COR-L47 (cell line): ENCODE data around the gene ATAD3B.
A peak's percentile ranks its signal among the peaks of the same experiment; 100 is the strongest.
"Not testable (repeated sequence)": the region's sequence is repeated elsewhere in the genome, so short reads cannot be mapped to it uniquely, and the experiment has no call there.

ENCODE experiments used
- DNase-seq: peaks from one replicate; lab custom pipeline; 2025; lab: John Stamatoyannopoulos, UW

ATAD3B gene

DNA sequence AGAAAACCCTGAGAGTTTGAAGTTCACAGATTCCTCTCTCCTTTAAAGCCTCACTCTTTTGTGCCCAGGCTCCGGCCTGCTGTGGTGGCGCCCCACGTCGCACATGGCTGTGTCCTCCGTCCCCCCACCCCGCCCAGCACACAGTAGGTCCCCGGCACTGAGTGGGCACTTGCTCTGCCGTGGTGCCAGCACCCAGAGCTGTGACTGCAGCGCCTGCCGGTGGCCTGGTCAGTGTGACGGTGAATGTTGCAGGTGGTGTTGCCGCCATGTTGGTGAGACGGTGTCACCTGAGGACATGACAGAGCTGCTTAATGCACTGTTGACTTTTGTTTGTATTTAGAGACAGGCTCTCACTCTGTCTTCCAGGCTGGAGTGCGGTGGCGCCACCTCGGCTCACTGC lies 18.7 kb upstream of the ATAD3B start:
- no peak for DNase-seq

DNA sequence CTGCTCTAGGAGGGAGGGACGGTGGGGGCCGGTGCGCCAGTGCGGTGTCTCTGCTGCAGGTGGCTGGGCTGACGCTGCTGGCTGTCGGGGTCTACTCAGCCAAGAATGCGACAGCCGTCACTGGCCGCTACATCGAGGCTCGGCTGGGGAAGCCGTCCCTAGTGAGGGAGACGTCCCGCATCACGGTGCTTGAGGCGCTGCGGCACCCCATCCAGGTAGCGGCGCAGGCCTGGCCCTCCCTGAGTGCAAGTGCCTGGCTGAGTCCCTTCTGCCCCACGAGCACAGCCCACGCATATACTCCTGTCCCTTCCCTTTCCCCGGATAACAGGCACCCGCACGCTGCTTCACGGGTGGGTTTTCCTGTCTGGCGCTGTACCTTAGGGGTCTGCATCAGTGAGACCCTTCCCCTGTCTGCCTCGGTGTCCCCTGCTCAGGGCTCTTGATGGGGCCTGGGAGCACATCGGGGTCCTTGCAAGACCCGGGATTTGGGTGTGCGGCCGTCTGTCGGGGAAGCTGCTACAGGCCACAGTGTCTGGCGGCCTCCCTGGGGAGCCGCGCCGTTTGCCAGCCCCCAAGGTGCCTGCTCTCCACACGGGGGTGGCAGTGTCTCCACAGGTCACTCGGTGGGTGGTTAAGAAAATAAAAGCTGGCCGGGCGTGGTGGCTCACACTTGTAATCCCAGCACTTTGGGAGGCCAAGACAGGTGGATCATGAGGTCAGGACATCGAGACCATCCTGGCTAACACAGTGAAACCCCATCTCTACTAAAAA lies 17.1 kb upstream of the ATAD3B start:
- DNase-seq: not testable (repeated sequence)

DNA sequence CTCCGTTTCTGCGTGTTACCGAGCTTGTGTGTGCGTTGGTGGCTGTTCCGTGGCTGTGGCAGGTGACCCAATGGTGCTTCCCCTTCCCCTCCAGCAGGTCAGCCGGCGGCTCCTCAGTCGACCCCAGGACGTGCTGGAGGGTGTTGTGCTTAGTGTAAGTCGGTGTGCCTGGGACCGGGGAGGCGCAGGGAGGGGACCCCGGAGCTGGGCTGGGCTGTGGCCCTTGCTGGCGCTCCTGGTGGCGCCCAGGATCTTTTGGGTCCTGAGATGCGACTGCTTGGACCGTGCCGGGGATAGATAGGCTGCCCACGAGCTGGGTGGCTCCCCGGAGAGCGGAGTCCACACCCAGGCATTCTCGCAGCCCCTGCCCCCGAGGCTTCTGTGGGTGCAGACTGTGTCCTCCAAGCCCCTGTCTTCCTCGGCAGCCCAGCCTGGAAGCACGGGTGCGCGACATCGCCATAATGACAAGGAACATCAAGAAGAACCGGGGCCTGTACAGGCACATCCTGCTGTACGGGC lies 16.1 kb upstream of the ATAD3B start:
- no peak for DNase-seq

DNA sequence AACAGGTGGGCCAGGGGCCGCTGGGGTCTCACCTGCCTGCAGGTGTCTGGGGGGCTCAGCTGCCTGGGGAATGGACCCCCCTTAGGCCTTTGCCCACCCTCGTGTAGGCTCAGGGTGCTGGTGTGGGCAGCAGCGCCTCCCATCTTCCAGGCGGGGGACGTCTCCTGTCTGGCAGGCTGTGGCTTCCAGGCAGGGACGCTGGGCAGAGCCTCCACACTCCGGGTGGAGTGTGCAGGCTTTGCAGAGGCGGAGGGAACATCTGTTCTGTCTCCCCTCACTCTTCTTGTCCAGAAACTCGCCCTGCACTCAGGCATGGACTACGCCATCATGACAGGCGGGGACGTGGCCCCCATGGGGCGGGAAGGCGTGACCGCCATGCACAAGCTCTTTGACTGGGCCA lies 15.6 kb upstream of the ATAD3B start:
- DNase-seq: not testable (repeated sequence)

DNA sequence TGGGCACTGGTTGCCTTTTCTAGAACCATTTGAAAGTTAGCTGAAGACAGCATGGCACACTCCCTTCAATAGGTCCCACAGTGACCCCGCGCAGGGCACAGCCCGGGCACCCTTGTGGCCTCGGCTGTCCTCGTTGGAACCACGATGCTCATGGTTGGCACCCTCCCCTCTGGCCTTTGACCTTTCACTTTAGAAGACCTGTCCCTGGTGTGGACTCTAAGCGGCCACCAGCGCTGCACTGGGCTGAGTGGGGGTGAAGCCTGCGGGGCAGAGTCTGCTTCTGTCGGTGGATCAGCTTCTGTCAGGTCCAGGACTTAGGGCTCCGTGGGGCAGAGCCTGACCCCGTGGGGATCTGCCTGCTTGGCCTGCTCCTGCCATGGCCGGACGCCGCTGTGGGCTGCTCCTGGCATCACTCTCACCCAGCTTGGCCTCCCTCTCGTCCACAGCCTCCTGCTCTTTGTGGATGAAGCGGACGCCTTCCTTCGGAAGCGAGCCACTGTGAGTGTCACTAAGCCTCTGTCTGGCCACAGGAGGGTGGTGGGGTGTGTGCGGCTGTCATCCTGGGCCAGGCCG lies 14.8 kb upstream of the ATAD3B start:
- not testable (repeated sequence) for DNase-seq

DNA sequence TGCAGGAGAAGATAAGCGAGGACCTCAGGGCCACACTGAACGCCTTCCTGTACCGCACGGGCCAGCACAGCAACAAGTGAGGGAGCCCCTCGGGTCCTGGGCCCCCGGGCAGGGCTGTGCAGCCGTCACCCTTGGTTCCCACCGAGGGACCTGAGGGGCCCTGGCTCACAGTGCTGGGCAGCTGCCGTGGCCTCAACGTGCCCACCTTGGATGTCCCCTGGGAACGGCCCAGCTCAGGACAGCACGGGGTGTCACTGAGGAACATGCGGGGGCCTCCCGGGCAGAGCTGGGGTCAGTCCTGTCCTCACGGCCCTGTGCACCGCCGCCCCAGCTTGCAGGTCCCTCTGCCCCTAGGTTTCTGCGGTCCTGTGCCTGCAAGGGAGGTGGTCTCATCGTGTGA lies 12.4 kb upstream of the ATAD3B start:
- not testable (repeated sequence) for DNase-seq

DNA sequence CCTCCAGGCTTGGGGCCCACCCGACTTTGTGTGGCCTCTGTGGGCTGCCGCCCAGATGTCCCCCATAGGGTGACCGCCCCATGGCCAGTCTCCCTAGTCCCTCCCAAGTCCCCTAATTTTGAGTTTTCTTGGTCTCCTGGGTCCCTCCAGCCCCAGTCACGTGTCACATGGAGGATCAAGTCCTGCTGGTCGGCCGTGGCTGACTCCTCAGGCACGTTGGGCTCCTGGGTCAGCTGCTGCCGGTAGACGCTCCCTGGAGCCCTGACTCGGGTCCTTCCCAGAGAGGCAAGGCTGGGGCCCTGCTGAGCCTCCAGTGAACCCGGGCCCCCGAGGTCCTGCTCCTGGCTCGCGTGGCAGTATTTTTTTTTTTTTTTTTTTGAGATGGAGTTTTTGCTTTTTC lies 11.9 kb upstream of the ATAD3B start:
- not testable (repeated sequence) for DNase-seq

DNA sequence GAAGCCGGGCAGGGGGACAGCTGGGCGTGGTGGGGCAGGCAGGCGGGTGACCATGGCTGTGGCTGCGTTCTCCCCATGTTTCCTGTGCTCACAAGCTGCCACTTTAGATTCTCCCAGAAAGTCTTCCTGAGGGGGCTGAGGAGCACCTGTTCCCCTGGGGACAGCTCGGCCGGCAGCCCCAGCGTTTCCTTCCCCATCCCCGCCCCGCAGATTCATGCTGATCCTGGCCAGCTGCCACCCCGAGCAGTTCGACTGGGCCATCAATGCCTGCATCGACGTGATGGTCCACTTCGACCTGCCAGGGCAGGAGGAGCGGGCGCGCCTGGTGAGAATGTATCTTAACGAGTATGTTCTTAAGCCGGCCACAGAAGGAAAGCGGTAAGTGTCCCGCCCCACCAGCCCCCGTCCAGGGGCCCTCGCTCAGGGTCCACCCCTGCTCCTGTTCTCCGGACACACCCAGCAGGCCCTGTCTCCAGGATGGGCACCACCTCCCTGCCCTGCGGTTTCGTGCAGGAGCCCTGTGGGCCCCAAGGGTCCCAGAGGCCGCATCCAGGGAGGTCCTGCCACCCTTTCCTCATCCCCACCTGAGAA lies 10.9 kb upstream of the ATAD3B start:
- no peak for DNase-seq

DNA sequence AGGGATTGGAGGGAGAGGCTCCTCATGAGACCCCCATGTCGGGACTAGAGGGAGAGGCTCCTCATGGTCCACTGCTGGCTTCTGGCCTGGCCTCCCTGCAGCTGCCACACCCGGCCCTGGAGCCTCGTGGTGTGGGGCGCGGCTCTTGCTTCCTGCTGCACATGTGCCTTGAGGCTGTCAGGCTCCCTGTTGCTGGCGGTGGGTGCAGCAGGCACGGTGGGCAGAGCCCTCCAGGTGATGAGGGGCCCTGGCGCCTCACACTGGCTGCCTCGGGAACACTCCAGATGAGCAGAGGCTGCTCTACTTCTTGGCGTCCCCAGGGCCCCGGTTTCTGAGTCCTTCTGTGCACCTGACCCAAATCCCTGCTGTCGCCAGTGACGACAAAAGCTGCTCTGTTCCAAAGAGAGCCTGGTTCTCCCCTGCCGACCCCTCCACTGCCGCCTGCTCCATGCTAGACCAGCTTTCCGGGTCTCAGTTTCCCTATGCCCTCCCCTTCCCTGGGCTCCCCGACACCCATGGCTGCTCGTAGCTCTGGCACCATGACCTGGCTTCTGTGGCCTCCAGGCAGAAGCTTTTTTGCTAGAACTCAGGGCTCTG lies 9.7 kb upstream of the ATAD3B start:
- DNase-seq: peak; percentile 43

DNA sequence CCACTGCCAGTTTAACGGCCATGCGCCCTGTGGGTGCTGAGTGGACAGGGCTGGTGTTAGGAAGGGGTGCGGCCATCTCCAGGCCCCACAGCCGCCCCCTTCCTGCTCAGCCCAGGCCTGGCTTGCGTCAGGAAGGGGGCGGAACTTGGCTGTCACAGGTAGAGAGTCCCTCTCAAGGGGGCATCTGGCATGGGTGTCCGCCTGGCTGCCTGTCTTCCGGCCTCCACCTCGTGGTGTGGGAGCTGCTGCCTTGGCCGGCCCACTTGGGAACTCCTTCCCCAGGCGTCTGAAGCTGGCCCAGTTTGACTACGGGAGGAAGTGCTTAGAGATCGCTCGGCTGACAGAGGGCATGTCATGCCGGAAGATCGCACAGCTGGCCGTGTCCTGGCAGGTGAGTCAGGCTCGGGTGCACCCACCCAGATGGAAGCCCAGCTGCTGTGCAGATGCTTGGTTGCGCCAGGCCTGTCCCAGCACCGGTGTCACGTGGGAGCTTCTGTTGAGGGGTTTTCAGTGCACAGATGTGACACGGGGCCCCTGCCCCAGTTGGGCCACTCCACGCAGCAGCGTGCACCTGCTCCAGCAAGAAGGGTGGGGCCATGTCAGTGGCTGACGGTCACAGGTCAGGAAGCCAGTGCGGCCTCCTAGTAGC lies 9.1 kb upstream of the ATAD3B start:
- DNase-seq: peak; percentile 50

DNA sequence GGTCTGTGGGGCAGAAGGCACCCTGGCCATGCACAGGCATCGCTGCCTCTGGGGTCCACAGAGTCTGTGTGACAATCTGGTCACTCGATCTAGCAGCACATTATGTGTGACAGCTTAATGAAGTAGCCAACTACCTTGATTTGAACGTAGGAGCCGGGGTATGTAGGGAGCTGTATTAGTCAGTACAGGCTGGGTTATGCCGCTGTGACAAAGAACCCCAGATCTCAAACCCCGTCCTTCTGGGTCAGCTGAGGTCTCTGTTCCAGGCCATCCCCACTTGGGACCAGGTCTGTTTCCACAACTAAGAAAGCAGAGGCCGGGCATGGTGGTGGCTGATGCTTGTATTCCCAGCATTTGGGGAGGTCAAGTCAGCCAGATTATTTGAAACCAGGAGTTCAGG lies 8.3 kb upstream of the ATAD3B start:
- no peak for DNase-seq

DNA sequence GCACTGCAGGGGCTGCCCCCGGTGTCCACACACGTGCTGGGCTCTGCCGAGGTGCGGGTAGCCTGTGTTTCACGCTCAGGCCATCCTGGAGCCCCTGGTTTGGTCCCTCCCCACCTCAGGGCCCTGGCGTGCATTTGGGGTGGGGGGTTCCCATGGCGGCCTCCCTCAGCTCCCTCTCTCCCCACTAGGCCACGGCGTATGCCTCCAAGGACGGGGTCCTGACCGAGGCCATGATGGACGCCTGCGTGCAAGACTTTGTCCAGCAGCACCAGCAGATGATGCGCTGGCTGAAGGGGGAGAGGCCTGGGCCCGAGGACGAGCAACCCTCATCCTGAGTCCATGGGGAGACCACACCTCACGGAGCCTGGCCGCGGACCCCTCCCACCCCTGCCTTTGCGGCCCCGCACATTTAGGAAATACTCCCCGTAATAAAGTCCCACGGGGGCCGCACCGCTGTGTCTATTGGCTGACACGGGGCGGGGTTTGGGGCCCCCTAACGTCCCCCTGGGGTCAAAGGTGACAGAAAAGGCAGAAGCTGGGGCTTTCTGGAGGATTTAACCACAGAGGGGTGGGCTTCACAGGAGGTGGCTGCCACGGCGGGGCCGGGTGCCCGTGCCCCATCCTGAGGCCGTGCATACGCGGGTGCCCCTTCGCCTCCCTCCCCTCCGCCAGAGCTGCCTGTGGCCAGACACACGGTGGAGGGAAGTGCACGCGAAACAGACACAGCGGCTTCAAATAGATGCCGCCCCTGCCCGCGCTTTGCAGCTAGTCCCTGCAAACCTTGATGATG lies 3.2 kb upstream of the ATAD3B start:
- not testable (repeated sequence) for DNase-seq

DNA sequence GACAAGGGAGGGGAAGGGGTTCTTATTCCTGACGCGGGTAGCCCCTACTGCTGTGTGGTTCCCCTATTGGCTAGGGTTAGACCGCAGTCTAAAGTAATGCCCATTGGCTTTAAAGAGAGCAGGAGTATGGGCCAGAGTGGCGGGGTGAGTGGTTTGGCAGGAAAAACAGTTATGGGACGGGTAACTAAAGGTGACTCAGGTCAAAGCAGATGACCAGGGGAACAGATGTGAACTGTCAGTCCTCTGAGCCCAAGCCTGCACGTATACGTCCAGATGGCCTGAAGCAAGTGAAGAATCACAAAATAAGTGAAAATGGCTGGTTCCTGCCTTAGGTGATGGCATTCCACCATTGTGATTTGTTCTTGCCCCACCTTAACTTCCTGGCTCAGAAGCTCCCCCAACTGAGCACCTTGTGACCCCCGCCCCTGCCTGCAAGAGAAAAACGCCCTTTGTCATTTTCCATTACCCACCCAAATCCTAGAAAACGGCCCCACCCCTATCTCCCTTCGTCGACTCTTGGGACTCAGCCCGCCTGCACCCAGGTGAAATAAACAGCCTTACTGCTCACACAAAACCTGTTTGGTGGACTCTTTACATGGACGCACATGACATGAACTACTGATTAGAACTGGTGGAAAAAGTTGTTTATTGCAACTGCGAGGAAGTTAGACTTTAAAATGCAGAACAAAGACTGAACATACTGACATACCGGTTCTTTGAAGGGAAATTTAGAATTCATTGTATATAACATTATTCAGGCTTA lies 758 bp upstream of the ATAD3B start:
- no peak for DNase-seq

DNA sequence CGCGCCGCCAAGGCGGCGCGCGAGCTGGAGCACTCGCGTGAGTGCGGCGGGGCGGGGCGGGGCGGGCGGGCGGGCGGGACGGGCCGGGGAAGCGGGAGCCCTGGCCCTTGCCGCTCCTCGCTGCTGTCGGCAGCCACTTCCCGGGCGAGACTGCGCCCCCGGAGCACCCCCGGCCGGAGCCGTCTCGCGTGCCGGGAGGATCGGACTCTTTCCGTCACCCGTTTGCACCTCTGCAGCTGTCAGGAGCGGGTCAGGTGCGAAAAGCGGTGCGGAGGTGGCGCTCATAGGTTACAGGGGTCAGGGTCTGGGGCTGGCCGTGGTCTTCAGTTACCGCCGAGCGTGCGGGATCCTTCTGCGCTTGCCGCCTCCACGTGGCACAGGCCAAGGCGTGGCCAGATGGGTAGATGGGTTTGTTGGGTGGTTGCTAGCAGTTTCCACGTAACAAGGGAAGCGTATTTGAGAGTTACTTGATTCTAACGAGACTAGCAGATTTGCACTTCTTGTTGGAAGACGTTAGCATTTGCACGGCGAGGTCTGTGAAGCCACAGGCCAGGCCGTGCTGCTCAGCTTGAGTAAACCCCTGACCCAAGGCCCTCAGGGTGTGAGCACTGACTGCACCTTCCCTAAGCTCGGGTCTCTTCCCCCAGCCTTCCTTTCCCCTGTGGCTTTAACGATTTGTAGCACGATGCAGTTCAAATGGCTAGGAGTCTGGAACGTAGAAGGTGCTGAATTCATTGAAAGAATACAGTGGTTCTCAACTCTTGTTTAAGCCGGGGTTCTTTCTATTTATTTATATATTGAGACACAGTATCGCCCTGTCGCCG lies 700 bp downstream of the ATAD3B start:
- DNase-seq: not testable (repeated sequence)

DNA sequence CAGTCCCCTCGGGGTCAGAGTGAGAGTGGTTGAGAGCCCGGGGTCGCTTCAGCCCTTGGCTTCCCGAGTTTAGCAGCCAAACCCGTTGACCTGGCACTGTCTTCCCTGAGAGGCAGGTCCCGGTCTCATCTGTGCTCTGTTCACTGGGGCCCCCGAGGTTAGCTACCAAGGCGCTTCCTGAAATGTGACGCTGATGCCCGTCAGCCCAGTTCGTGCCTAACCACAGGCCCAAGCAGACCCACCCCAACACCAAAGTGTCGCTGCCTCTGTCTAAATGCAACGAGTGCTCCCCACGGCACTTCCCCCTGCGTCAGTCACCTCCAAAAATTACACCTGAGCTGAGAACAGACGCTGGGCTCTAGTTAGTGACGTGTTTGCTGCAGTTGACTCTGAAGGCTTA lies 4.4 kb downstream of the ATAD3B start:
- not testable (repeated sequence) for DNase-seq

DNA sequence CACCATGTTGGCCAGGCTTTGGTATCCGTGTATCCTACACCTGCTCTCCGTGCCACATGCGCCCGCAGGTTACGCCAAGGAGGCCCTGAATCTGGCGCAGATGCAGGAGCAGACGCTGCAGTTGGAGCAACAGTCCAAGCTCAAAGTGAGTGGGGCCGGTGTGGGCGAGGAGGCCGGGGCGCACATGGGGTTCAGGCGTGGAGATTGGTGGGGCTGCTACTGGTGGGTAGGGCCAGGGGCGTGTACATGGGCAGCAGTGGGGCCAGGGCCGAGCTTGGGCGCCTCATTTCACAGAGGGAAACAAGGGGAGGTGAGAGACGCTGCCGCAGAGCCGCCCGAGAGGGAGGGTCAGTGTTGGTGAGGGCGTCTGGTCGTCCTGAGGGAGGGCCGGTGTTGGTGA lies 5.6 kb downstream of the ATAD3B start:
- no peak for DNase-seq

DNA sequence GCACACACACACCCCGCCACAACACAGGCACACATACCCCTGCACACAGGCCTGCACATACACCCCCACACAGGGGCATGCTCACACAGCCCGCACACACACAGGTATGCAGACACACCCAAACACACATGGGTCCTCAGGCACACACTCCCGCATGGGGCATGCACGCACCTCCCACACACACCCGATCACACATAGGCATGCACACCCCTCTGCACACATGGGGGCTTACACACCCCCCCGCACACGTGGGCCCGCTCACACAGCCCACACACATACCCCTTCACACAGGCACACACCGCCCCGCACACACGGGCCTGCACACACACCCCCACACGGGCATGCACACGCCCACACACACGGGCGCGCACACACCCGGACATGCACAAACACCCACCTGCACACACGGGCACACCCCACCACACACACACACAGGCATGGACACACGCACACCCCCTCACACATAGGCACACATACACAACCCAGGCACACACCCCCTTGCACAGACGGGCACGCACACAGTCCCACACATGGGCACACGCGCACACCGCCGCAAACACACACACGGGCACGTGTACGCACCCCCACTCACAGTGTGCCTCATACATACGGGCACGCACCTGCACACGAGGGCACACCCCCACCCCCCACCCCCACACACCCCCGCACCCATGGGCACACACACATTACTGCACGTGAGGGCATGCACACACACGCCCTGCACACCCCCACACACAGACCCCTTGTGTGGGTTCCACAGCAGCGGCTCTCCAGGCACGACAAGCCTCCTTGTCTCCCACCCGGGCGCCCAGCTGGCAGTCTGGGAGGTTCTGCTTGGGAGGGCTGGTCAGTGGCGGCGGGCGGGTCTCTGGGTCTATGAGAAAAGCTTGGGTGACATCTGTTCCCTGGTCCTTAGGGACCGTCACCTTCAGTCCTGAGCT lies 8.3 kb downstream of the ATAD3B start:
- DNase-seq: no peak

DNA sequence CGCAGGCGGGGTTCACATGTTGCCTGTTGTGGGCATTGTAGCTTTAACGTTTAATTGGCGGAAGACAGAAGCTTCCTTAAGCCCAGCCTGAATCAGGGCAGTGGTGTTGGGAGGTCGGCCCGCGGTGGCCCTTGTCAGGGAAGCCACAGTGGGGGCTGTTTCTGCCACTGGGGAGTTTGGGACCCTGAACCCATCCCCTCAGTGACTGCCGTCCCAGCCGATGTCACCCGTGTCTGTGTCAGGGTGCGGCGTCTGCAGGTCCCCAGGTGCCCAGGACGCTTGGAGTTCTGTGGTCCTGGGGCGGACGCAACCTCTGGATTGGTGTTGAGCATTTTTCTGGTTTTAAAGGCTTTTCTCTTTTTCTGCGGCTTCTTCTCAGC lies 8.9 kb downstream of the ATAD3B start:
- not testable (repeated sequence) for DNase-seq

DNA sequence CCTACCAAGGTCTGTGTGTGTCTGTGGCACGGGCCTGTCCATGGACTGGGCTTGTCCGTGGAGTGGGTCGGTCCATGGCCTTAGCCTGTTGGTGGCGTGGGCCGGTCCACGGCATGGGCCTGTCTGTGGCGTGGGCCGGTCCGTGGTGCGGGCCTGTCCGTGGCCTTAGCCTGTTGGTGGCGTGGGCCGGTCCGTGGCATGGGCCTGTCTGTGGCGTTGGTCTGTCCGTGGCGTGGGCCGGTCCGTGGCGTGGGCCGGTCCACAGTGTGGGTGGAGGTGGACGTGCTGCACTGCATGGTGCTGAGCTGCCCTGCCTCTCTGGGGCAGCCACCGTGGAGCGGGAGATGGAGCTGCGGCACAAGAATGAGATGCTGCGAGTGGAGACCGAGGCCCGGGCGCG lies 10.2 kb downstream of the ATAD3B start:
- not testable (repeated sequence) for DNase-seq
